HEK293 (cell line): ENCODE measurements around the gene PEX16.

Experiments
- CTCF ChIA-PET: fragments of 350-600 bp; formaldehyde crosslinking; extraction: SDS; loops from one replicate; lab custom pipeline; 2021; ENCODE audit warnings: antibody characterized with exemption; lab: Yijun Ruan, JAX
- POLR2A ChIA-PET: fragments of 300-600 bp; formaldehyde crosslinking; extraction: SDS; loops from one replicate; lab custom pipeline; 2020; ENCODE audit warnings: antibody characterized with exemption, inconsistent platforms; lab: Yijun Ruan, JAX
- H3K27ac ChIP-seq: fragments of 200-500 bp; sonication (Bioruptor generic); 2 replicates; pipeline ENCODE4 v1.5.1; 2014; ENCODE audit warnings: low read depth, low read length, control low read depth, inconsistent platforms; ENCODE audit errors: extremely low read depth
- H3K36me3 ChIP-seq, 2 experiments: fragments of 200-500 bp in 1 of 2; sonication (Bioruptor generic) in 1 of 2; 1 replicate in 1 of 2; 2 replicates in 1 of 2; pipeline ENCODE4 v1.5.1; 2014 to 2017; ENCODE audit warnings: inconsistent platforms in 2 of 2, low read length in 2 of 2; ENCODE audit not compliant: control insufficient read depth in 2 of 2, insufficient read depth in 1 of 2
- H3K4me1 ChIP-seq: fragments of 200-500 bp; sonication (Bioruptor generic); 2 replicates; pipeline ENCODE4 v1.5.1; 2014; ENCODE audit warnings: mild to moderate bottlenecking, low read length, inconsistent platforms; ENCODE audit not compliant: control insufficient read depth, insufficient read depth
- H3K4me3 ChIP-seq: 2 replicates; pipeline ENCODE4 v1.5.1; 2011; ENCODE audit warnings: low read depth, mild to moderate bottlenecking, control low read depth, low read length, moderate library complexity
- H3K9me3 ChIP-seq: fragments of 200-500 bp; sonication (Bioruptor generic); 2 replicates; pipeline ENCODE4 v1.5.1; 2014; ENCODE audit warnings: low read depth, low read length, inconsistent platforms; ENCODE audit not compliant: control insufficient read depth, insufficient read depth
- CTCF ChIP-seq: fragments of 450-650 bp; formaldehyde crosslinking; IDR thresholded peaks from 2 replicates; pipeline ENCODE4 v1.5.1; 2016; ENCODE audit warnings: missing biosample characterization, missing genetic modification characterization
- MZF1 ChIP-seq: fragments of 450-650 bp; formaldehyde crosslinking; IDR thresholded peaks from 2 replicates; pipeline ENCODE4 v1.5.1; 2017; ENCODE audit warnings: missing biosample characterization, missing genetic modification characterization, borderline replicate concordance
- RBAK ChIP-seq: fragments of 450-650 bp; formaldehyde crosslinking; IDR thresholded peaks from 2 replicates; pipeline ENCODE4 v1.5.1; 2016; ENCODE audit warnings: missing biosample characterization, missing genetic modification characterization
- SP7 ChIP-seq: fragments of 450-650 bp; formaldehyde crosslinking; IDR thresholded peaks from 2 replicates; pipeline ENCODE4 v1.5.1; 2016; ENCODE audit warnings: missing biosample characterization, missing genetic modification characterization
- ZBTB11 ChIP-seq: fragments of 450-650 bp; formaldehyde crosslinking; conservative IDR thresholded peaks from 2 replicates; pipeline ENCODE4 v1.5.1; 2016; ENCODE audit warnings: low read depth, missing biosample characterization, missing genetic modification characterization
- ZBTB26 ChIP-seq: fragments of 450-650 bp; formaldehyde crosslinking; optimal IDR thresholded peaks from 2 replicates; pipeline ENCODE3; 2016; ENCODE audit warnings: missing biosample characterization, mild to moderate bottlenecking, missing genetic modification characterization
- ZNF138 ChIP-seq: fragments of 450-650 bp; formaldehyde crosslinking; IDR thresholded peaks from 2 replicates; pipeline ENCODE4 v1.5.1; 2016; ENCODE audit warnings: missing biosample characterization, missing genetic modification characterization, borderline replicate concordance
- ZNF248 ChIP-seq: fragments of 450-650 bp; formaldehyde crosslinking; IDR thresholded peaks from 2 replicates; pipeline ENCODE4 v1.5.1; 2017; ENCODE audit warnings: missing biosample characterization, missing genetic modification characterization
- ZNF350 ChIP-seq: fragments of 450-650 bp; formaldehyde crosslinking; IDR thresholded peaks from 2 replicates; pipeline ENCODE4 v1.5.0; 2017; ENCODE audit warnings: missing biosample characterization, mild to moderate bottlenecking, missing genetic modification characterization
- ZNF394 ChIP-seq: fragments of 450-650 bp; formaldehyde crosslinking; IDR thresholded peaks from 2 replicates; pipeline ENCODE4 v1.5.1; 2016; ENCODE audit warnings: missing biosample characterization, missing genetic modification characterization, mild to moderate bottlenecking, moderate library complexity, borderline replicate concordance
- ZNF433 ChIP-seq: fragments of 450-650 bp; formaldehyde crosslinking; IDR thresholded peaks from 2 replicates; pipeline ENCODE4 v1.5.1; 2016; ENCODE audit warnings: missing biosample characterization, missing genetic modification characterization, low read depth
- ZNF449 ChIP-seq: fragments of 450-650 bp; formaldehyde crosslinking; IDR thresholded peaks from 2 replicates; pipeline ENCODE4 v1.5.1; 2017; ENCODE audit warnings: missing biosample characterization, mild to moderate bottlenecking, missing genetic modification characterization, moderate library complexity
- ZNF530 ChIP-seq: fragments of 450-650 bp; formaldehyde crosslinking; IDR thresholded peaks from 2 replicates; pipeline ENCODE4 v1.5.1; 2016; ENCODE audit warnings: low read depth, missing biosample characterization, missing genetic modification characterization
- ZNF548 ChIP-seq: fragments of 450-650 bp; formaldehyde crosslinking; IDR thresholded peaks from 2 replicates; pipeline ENCODE4 v1.5.1; 2016; ENCODE audit warnings: missing biosample characterization, missing genetic modification characterization
- ZNF645 ChIP-seq: fragments of 450-650 bp; formaldehyde crosslinking; IDR thresholded peaks from 2 replicates; pipeline ENCODE4; 2016; ENCODE audit warnings: missing biosample characterization, missing genetic modification characterization
- ZNF664 ChIP-seq: fragments of 450-650 bp; formaldehyde crosslinking; IDR thresholded peaks from 2 replicates; pipeline ENCODE4 v1.5.1; 2016; ENCODE audit warnings: missing biosample characterization, missing genetic modification characterization
- ZNF747 ChIP-seq: fragments of 450-650 bp; formaldehyde crosslinking; IDR thresholded peaks from 2 replicates; pipeline ENCODE4 v1.5.1; 2016; ENCODE audit warnings: missing biosample characterization, missing genetic modification characterization
- ZNF830 ChIP-seq: fragments of 450-650 bp; IDR thresholded peaks from 2 replicates; pipeline ENCODE4 v1.5.0; 2018; ENCODE audit warnings: missing biosample characterization, missing genetic modification characterization, low read depth, mild to moderate bottlenecking, moderate library complexity

The PEX16 gene

GRCh38 chr11:45948356-45948755 is 30.7 kb upstream of the PEX16 start:
- no peaks in the 10 kb centered on the region for H3K9me3 ChIP-seq
- TF ChIP-seq ZNF138 (tag by site-specific recombination) (no peak), ZNF747 (no peak), ZNF548 (no peak), ZNF449 (tag by site-specific recombination) (no peak), ZNF645 (tag by site-specific recombination) (no peak), ZBTB26 (tag by site-specific recombination) (no peak), ZNF664 (no peak), RBAK (tag by site-specific recombination) (no peak), ZNF350 (tag by site-specific recombination) (no peak), MZF1 (tag by site-specific recombination) (no peak), SP7 (tag by site-specific recombination) (no peak), ZNF530 (tag by site-specific recombination) (no peak), ZNF433 (tag by site-specific recombination) (no peak), ZNF248 (tag by site-specific recombination) (no peak), ZNF830 (no peak), ZBTB11 (no peak)
- H3K36me3 ChIP-seq: peaks cover 0 to 71% of the 10 kb centered on the region in 2 experiments; a peak in 1 of 3 replicates
- ChIA-PET POLR2A (no interaction called here), CTCF (interaction anchor here (0.6 to 1.3 kb wide), 2 partner anchors 17 to 83 kb away, joined by 3 to 5 read pairs; no protein-coding TSS in a partner anchor)
- H3K4me3 ChIP-seq: no peak overlapping the region
- no peaks in the 10 kb centered on the region for H3K4me1 ChIP-seq
- H3K27ac ChIP-seq: no peak overlapping the region

GRCh38 chr11:45947885-45948284 is 30.2 kb upstream of the PEX16 start:
- Histone ChIP-seq H3K4me3 (no peak overlapping the region), H3K9me3 (no peaks in the 10 kb centered on the region), H3K27ac (no peak overlapping the region), H3K4me1 (no peaks in the 10 kb centered on the region), H3K36me3 (peaks cover 0 to 66% of the 10 kb centered on the region in 2 experiments; a peak in 1 of 3 replicates)
- POLR2A ChIA-PET: no interaction called here
- no peak for TF ChIP-seq ZNF394 (tag by site-specific recombination)
- TF ChIP-seq CTCF (tag by site-specific recombination): no peak
- CTCF ChIA-PET: interaction anchor here (0.6 to 1.5 kb wide), 3 partner anchors 18 to 82 kb away, joined by 3 to 7 read pairs (median 5); no protein-coding TSS in a partner anchor
